MV-4-11 (cell line): ENCODE results near the gene ARHGEF37.

ENCODE experiments used
- DNase-seq: peaks from one replicate; lab custom pipeline; 2025; lab: John Stamatoyannopoulos, UW

The ARHGEF37 gene

GRCh38 chr5:149675610-149676201 lies 94.4 kb downstream of the ARHGEF37 start:
- DNase-seq = no peak

- DNase-seq = peak; percentile 95
Measured at GRCh38 chr5:149677731-149678130, 96.4 kb downstream of the ARHGEF37 start.

DNA sequence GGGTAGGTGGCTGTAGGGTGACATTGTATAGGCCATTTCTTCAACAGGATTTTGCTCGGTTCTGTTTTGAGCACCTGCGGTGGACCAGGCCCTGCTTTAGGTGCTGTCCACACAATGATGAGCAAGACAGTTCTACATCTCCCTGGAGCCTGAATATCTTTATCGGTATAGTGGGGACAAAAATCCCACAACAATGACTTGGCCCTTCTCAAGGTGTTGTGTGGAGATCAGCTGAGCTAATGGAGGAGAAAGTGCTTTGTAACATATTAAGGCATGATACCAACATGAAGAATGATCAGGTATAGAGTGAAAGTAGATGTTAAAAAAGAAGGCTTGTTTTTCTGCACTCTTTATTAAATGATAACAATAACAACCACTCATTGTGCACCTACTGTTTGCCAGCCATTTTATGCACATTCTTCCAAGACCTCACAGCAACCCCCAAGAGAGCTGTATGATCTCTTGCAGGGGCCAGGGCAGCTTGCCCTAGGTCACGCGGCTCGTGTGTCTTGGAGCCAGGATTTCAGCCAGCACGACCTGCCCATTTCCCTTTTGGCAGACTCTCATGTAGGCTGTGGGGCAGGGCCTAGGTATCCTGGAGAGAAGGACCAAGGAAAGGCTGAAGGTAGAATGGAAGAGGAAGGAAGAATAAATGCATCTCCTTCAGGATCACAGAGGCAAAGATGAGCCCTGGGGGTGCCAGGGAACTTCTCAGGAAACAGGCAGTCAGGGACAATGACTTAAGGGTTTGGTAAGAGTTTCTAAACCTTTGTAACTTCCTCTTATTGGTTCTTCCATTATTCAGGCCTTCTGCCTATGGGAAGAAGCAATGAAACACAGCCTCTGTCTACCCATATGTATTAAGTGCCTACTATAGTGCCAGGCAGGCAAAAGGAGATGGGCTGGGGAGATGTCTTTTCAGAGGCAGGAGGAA lies 98.8 kb downstream of the ARHGEF37 start:
- DNase-seq = no peak

- DNase-seq = peak; percentile 99
Measured at GRCh38 chr5:149680810-149681221, 99.5 kb downstream of the ARHGEF37 start.

GRCh38 chr5:149681252-149681651 lies 100.0 kb downstream of the ARHGEF37 start:
- DNase-seq = no peak

DNA sequence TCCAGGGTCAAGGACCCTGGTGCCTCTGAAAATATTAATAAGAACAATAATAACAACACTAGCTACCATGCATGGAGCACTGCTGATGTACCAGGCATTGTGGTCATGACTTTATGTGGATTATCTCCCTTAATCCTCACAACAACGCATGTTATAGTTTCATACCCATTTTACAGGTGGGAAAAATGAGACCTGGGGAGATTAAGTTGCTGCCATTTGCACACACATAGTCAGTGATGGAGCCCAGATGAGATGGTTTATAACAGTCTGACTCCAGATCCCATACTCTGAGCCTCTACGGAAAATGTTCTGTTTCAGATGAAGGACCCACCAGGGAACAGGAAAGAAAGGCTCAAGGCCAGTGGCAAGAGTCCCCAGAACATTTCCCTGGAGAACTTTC lies 100.6 kb downstream of the ARHGEF37 start:
- no peak for DNase-seq

DNA sequence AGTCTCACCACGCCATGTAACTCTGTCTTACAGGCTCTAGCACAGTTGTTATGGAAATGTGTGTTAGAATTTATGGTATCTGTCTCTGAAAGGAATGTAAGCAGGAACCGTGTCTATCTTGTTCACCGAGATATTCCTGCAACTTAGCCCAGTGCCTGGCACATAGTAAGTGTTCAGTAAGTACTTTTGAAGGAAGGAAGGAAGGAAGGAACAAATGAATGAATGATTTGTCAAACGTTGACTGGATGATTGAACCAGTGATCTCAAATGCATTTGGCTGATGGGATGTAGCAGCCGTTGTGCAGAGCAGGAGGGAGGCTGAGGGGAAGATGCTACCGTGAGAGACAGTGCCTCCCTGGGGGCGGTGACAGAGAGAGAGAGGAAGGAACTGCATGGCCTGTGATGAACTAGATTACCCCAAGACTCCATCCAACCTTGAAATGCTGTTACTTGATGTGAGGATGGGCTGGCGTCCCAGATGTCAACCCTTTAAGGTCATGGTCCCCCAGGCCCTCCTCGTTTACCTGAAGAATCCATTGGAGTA lies 101.3 kb downstream of the ARHGEF37 start:
- DNase-seq = no peak

GRCh38 chr5:149683964-149684363 lies 102.7 kb downstream of the ARHGEF37 start:
- no peak for DNase-seq

DNA sequence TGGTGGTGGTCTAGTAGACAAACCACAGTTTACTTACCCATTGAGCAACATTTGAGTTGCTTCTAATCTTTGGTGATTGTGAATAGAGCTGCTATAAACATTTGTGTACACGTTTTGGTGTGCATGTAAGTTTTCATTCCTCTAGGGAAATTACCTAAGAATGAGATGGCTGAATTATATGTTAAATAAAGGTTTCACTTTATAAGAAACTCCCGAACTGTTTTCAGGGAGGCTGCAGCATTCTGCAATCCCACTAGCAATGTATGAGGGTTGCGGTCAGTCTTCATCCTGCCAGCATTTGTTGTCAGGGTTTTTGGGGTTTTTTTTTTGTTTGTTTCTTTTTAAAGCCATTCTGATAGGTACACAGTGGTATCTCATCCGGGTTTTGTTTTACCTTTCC lies 103.1 kb downstream of the ARHGEF37 start:
- DNase-seq = peak; percentile 59
